GM12878 (cell line): Measurements from ENCODE around the gene DOK7. TPM values are rescaled to one million over a fixed set of nuclear protein-coding genes. Genes with fewer than 3 reads are reported as not detected.

Experiments
- ATAC-seq: fragments of 200-7000 bp; cut with Tn5 transposase; 3 replicates; pipeline ENCODE4 v1.9.1; 2020; ENCODE audit warnings: mild to moderate bottlenecking, moderate library complexity
- BruUV-seq: library from RNA; stranded (reverse); fragments of 400-500 nt; replicated peaks from 2 replicates; lab custom pipeline; 2021; lab: Mats Ljungman, UMichigan
- CTCF ChIA-PET: fragments of 300-600 bp; sonication (Branson Sonifier 250); formaldehyde crosslinking; extraction: SDS; loops from one replicate; lab custom pipeline; 2021; ENCODE audit warnings: inconsistent platforms; lab: Yijun Ruan, JAX
- POLR2A ChIA-PET: fragments of 350-600 bp; formaldehyde crosslinking; extraction: SDS; loops from one replicate; lab custom pipeline; 2021; ENCODE audit warnings: inconsistent platforms; lab: Charles Lee
- RAD21 ChIA-PET: fragments of 300-600 bp; sonication (Branson Sonifier 250); formaldehyde crosslinking; loops from one replicate; lab custom pipeline; 2023; ENCODE audit warnings: antibody characterized with exemption; ENCODE audit not compliant: unreplicated experiment; lab: Charles Lee
- SMC1A ChIA-PET: fragments of 300-600 bp; sonication (Branson Sonifier 250); formaldehyde crosslinking; loops from one replicate; lab custom pipeline; 2023; ENCODE audit not compliant: unreplicated experiment, uncharacterized antibody; lab: Charles Lee
- DNase-seq: peaks from one replicate; pipeline ENCODE4 v3.0.0-alpha.2; 2011; ENCODE audit warnings: low read depth, low spot score
- FAIRE-seq: peaks from 3 replicates; lab custom pipeline; 2011; peaks lifted over from hg19 to GRCh38; lab: Jason Lieb, UNC
- H2AFZ ChIP-seq: 2 replicates; pipeline ENCODE4 v1.6.0; 2011; ENCODE audit warnings: low read depth, low read length, control low read depth; ENCODE audit not compliant: control insufficient read depth
- H3K27ac ChIP-seq: 2 replicates; pipeline ENCODE4 v1.5.1; 2011; ENCODE audit warnings: control low read depth; ENCODE audit not compliant: control insufficient read depth, insufficient read depth
- H3K27me3 ChIP-seq, 2 experiments: replicated peaks in 1 of 2; 2 replicates each; pipeline versions ENCODE4 v1.6.0 to v1.6.1; 2011; ENCODE audit warnings: low read length in 1 of 2; ENCODE audit not compliant: control insufficient read depth in 2 of 2, insufficient read depth in 2 of 2
- H3K36me3 ChIP-seq, 2 experiments: 2 replicates each; pipeline ENCODE4 v1.5.1; 2011; ENCODE audit warnings: low read length in 1 of 2; ENCODE audit not compliant: control insufficient read depth in 2 of 2, insufficient read depth in 2 of 2
- H3K4me1 ChIP-seq: 2 replicates; pipeline ENCODE4 v1.6.1; 2011; ENCODE audit warnings: mild to moderate bottlenecking, low read length, moderate library complexity, mixed read lengths; ENCODE audit not compliant: control insufficient read depth, insufficient read depth
- H3K4me2 ChIP-seq: 2 replicates; pipeline ENCODE4 v1.6.0; 2011; ENCODE audit warnings: control low read depth; ENCODE audit not compliant: control insufficient read depth, insufficient read depth
- H3K4me3 ChIP-seq: fragments of 200-600 bp; sonication (generic); 2 replicates; pipeline ENCODE4 v1.5.1; 2016
- H3K79me2 ChIP-seq: 2 replicates; pipeline ENCODE4 v1.6.0; 2011; ENCODE audit warnings: low read length; ENCODE audit not compliant: control insufficient read depth, insufficient read depth
- H3K9ac ChIP-seq: 2 replicates; pipeline ENCODE4 v1.8.0; 2011; ENCODE audit warnings: low read length, control low read depth, mixed read lengths; ENCODE audit not compliant: control insufficient read depth, insufficient read depth
- H3K9me3 ChIP-seq: replicated peaks from 3 replicates; pipeline ENCODE4 v1.5.1; 2011; ENCODE audit warnings: mild to moderate bottlenecking, low read length; ENCODE audit not compliant: control insufficient read depth, insufficient read depth
- H4K20me1 ChIP-seq: 2 replicates; pipeline ENCODE4 v1.6.0; 2011; ENCODE audit not compliant: control insufficient read depth, insufficient read depth
- ATF7 ChIP-seq: fragments of 450-650 bp; IDR thresholded peaks from 2 replicates; pipeline ENCODE4 v1.6.1; 2016; ENCODE audit warnings: low read depth, mild to moderate bottlenecking
- CEBPZ ChIP-seq: fragments of 150-350 bp; IDR thresholded peaks from 2 replicates; pipeline ENCODE4 v1.6.1; 2016; ENCODE audit warnings: low read depth, low read length
- HDAC6 ChIP-seq: fragments of 200-600 bp; sonication (generic); IDR thresholded peaks from one replicate; pipeline ENCODE4 v1.8.0; 2017; ENCODE audit warnings: antibody characterized with exemption; ENCODE audit not compliant: unreplicated experiment
- HDGF ChIP-seq: fragments of 450-650 bp; IDR thresholded peaks from 2 replicates; pipeline ENCODE4 v1.6.1; 2016; ENCODE audit warnings: antibody characterized with exemption
- IRF3 ChIP-seq: fragments of 450-650 bp; IDR thresholded peaks from 2 replicates; pipeline ENCODE4 v1.6.1; 2014; ENCODE audit warnings: mild to moderate bottlenecking
- IRF5 ChIP-seq: fragments of 450-650 bp; IDR thresholded peaks from 2 replicates; pipeline ENCODE4 v1.6.1; 2017; ENCODE audit warnings: borderline replicate concordance
- KAT2A ChIP-seq: conservative IDR thresholded peaks from 2 replicates; pipeline ENCODE4 v1.6.1; 2011; ENCODE audit warnings: low read depth, low read length; ENCODE audit not compliant: control insufficient read depth
- MTA3 ChIP-seq: IDR thresholded peaks from 2 replicates; pipeline ENCODE4 v1.6.1; 2012; ENCODE audit warnings: low read length, inconsistent platforms, borderline replicate concordance
- STAT1 ChIP-seq: fragments of 450-650 bp; conservative IDR thresholded peaks from 2 replicates; pipeline ENCODE4 v1.6.1; 2014; ENCODE audit warnings: antibody characterized with exemption, mild to moderate bottlenecking
- ZNF207 ChIP-seq: fragments of 450-650 bp; IDR thresholded peaks from 2 replicates; pipeline ENCODE4 v1.6.1; 2014; ENCODE audit warnings: antibody characterized with exemption, mild to moderate bottlenecking, borderline replicate concordance
- ZNF384 ChIP-seq: IDR thresholded peaks from 2 replicates; pipeline ENCODE4 v1.6.1; 2012; ENCODE audit warnings: low read depth, mild to moderate bottlenecking, low read length, improper control_type of control experiment, borderline replicate concordance
- WGBS: methylation state at CpG from one replicate; pipeline ENCODE4 v1.1.6; 2016; ENCODE audit warnings: low lambda C conversion rate; ENCODE audit not compliant: insufficient replicate concordance, insufficient coverage; ENCODE audit errors: missing lambda C conversion rate; 5-methylcytosine and 5-hydroxymethylcytosine counted together
- in situ Hi-C: fragments of 300-500 bp; cut with MboI; formaldehyde crosslinking; loops from 9 replicates; pipeline ENCODE4 v1.14.3; 2018; ENCODE audit warnings: mixed read lengths
- intact Hi-C: fragments of 100-400 bp; cut with micrococcal nuclease; formaldehyde crosslinking; loops from one replicate; pipeline ENCODE4 v1.14.2; 2022; ENCODE audit not compliant: unreplicated experiment
- polyA plus RNA-seq, 11 experiments: library from polyadenylated mRNA; depleted of rRNA in 4 of 11; unstranded in 6 of 11; stranded (reverse) in 5 of 11; fragments of >200 nt; fragmentation: Nextera tagmentation in 4 of 11; fragmentation: Illumina TruSeq in 1 of 11; extraction: Ambion mirVana in 4 of 11; extraction: Trizol in 1 of 11; gene quantifications; 1 replicate in 1 of 11; 2 replicates in 10 of 11; pipeline versions ENCODE4 v1.2.1 to v1.2.3, GENCODE V29; 2011 to 2016; ENCODE audit warnings: inconsistent platforms in 2 of 11, missing spikeins in 2 of 11, low read depth in 1 of 11
- total RNA-seq, 4 experiments: library from RNA; depleted of rRNA in 3 of 4; stranded (reverse); fragments of >200 nt in 3 of 4; fragmentation: Illumina TruSeq in 1 of 4; extraction: Trizol in 1 of 4; gene quantifications; 2 replicates each; pipeline versions ENCODE4 v1.2.1 to v1.2.3, GENCODE V29; 2013 to 2021
- TF ChIP-seq, protein P1 (sequence below): IDR thresholded peaks from 2 replicates; pipeline ENCODE4 v1.6.1; 2011; ENCODE audit warnings: low read depth, mild to moderate bottlenecking, low read length, moderate library complexity, borderline replicate concordance; ENCODE audit errors: extremely low read depth

The DOK7 gene
- total and polyA plus RNA-seq, 10 of the 15 experiments (the other 5 are each of a cell fraction or from before 2014, with no cell fraction given), result 0.04 to 0.46 (median 0.18) TPM; not detected in 4

- Histone ChIP-seq H3K36me3 (no peaks in the 10 kb centered on the region), H2AFZ (no peak overlapping the region), H3K27me3 (peaks cover 2 to 6% of the 10 kb centered on the region in 2 experiments; a peak in 3 of 4 replicates), H3K79me2 (no peaks in the 10 kb centered on the region), H3K4me2 (no peak overlapping the region), H3K9ac (no peak overlapping the region), H3K27ac (no peak overlapping the region), H4K20me1 (no peaks in the 10 kb centered on the region), H3K4me1 (no peaks in the 10 kb centered on the region; the same call in 1 of the 2 replicates), H3K4me3 (no peak overlapping the region), H3K9me3 (no peaks in the 10 kb centered on the region)
- intact Hi-C loops (no loop called here), in situ Hi-C loops (no loop called here)
- 24% methylated on average over 7 of the region's 7 CpGs for WGBS
- ChIA-PET RAD21 (no interaction called here), SMC1A (no interaction called here), POLR2A (no interaction called here), CTCF (no interaction called here)
- ATAC-seq (no peak), FAIRE-seq (no peak), DNase-seq (no peak)
- TF ChIP-seq, protein P1, sequence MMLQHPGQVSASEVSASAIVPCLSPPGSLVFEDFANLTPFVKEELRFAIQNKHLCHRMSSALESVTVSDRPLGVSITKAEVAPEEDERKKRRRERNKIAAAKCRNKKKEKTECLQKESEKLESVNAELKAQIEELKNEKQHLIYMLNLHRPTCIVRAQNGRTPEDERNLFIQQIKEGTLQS, result no peak
- TF ChIP-seq HDGF, result no peak
- TF ChIP-seq HDAC6, result no peak
- TF ChIP-seq ZNF384, result no peak
- BruUV-seq, result no TSS peak
Measured at GRCh38 chr4:3487861-3488260, 24.8 kb downstream of the DOK7 start.

GRCh38 chr4:3488820-3489219 lies 25.7 kb downstream of the DOK7 start:
- ATAC-seq, result no peak
- no peaks in the 10 kb centered on the region for H3K79me2 ChIP-seq
- H3K4me1 ChIP-seq, result no peaks in the 10 kb centered on the region; the same call in 1 of the 2 replicates
- no peaks in the 10 kb centered on the region for H4K20me1 ChIP-seq
- SMC1A ChIA-PET, result no interaction called here
- H3K27me3 ChIP-seq, result peaks cover 2 to 6% of the 10 kb centered on the region in 2 experiments; a peak in 3 of 4 replicates
- no peak for FAIRE-seq
- CTCF ChIA-PET, result no interaction called here
- no peak for DNase-seq
- H3K9ac ChIP-seq, result no peak overlapping the region
- no peaks in the 10 kb centered on the region for H3K9me3 ChIP-seq
- in situ Hi-C loops, result no loop called here
- intact Hi-C loops, result no loop called here
- no peak overlapping the region for H2AFZ ChIP-seq
- RAD21 ChIA-PET, result no interaction called here
- WGBS, result 4% methylated on average over 8 of the region's 11 CpGs
- H3K36me3 ChIP-seq, result no peaks in the 10 kb centered on the region
- H3K27ac ChIP-seq, result no peak overlapping the region
- no peak overlapping the region for H3K4me2 ChIP-seq
- no peak overlapping the region for H3K4me3 ChIP-seq
- POLR2A ChIA-PET, result no interaction called here
- no TSS peak for BruUV-seq
- TF ChIP-seq ATF7, result no peak
- no peak for TF ChIP-seq MTA3
- TF ChIP-seq ZNF207, result no peak
- no peak for TF ChIP-seq KAT2A
- no peak for TF ChIP-seq STAT1
- no peak for TF ChIP-seq IRF3
- TF ChIP-seq IRF5, result no peak
- no peak for TF ChIP-seq CEBPZ
